ENCODE data around the gene ST14.

DNA sequence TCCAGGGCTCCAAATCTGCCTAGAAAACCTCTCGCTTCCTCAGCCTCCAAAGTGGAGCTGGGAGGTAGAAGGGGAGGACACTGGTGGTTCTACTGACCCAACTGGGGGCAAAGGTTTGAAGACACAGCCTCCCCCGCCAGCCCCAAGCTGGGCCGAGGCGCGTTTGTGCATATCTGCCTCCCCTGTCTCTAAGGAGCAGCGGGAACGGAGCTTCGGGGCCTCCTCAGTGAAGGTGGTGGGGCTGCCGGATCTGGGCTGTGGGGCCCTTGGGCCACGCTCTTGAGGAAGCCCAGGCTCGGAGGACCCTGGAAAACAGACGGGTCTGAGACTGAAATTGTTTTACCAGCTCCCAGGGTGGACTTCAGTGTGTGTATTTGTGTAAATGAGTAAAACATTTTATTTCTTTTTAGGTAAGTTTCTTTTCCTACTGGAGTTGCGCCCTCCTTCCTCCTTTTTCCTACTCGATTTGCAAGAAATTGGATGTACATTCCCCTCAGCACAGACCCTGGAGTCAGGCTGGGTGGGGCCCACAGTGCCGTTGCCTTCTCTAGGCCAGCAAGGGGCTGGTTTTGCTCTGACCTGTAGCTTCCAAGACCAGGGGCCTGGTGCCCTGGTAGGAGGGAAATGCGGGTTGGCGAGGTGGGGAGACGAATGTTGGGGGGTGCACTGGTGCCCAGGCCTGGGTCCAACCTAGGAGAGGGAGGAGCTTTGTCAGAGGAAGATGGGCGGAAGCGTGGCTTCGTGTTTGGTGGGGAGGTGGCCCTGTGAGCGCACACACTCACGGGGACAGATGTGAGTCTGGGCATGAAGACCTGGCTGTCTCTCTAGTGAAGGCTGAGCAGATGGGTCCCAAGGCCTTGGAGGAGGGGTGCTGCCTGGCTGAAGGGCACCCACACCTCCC is 50.6 kb downstream of the ST14 start:
- TF ChIP-seq YY1 (IDR thresholded peaks at IDR 0.05; ENCODE audit: insufficient read depth, insufficient read length) (no peak), ZNF274 (IDR thresholded peaks at IDR 0.05; ENCODE audit: low read depth, low read length) (no peak), SUZ12 (IDR thresholded peaks at IDR 0.05; ENCODE audit: extremely low read depth, insufficient read depth, insufficient read length) (no peak)

Measured in NT2/D1 (cell line).